8988T (cell line): ENCODE measurements around the gene XRRA1.

Experiments
- DNase-seq: peaks from one replicate; pipeline ENCODE4 v3.0.0; 2011

XRRA1 gene

GRCh38 chr11:74824285-74824982, 124.5 kb downstream of the XRRA1 start:
- no peak for DNase-seq

GRCh38 chr11:74822170-74822569, 126.7 kb downstream of the XRRA1 start:
- no peak for DNase-seq

- DNase-seq = no peak
Measured at GRCh38 chr11:74820763-74821162, 128.1 kb downstream of the XRRA1 start.

- DNase-seq = no peak
Measured at GRCh38 chr11:74819400-74819799, 129.5 kb downstream of the XRRA1 start.

- no peak for DNase-seq
Measured at GRCh38 chr11:74818283-74818946, 130.5 kb downstream of the XRRA1 start.

GRCh38 chr11:74816664-74817063, 132.2 kb downstream of the XRRA1 start:
- DNase-seq = no peak

GRCh38 chr11:74815966-74816365, 132.9 kb downstream of the XRRA1 start:
- DNase-seq = no peak

- DNase-seq = no peak
Measured at GRCh38 chr11:74809801-74810200, 139.1 kb downstream of the XRRA1 start.

- DNase-seq = no peak
Measured at GRCh38 chr11:74806267-74806666, 142.6 kb downstream of the XRRA1 start.

GRCh38 chr11:74791333-74792100, 157.4 kb downstream of the XRRA1 start:
- no peak for DNase-seq
